NB4 (cell line): ENCODE results near the gene GMDS.

Experiments used
- DNase-seq: peaks from one replicate; pipeline ENCODE4 v3.0.0; 2010; ENCODE audit warnings: low read depth
- H3K4me3 ChIP-seq: one replicate; pipeline ENCODE4 v1.5.1; 2011; ENCODE audit warnings: mild to moderate bottlenecking, low read depth, low read length, moderate library complexity
- CTCF ChIP-seq: IDR thresholded peaks from one replicate; pipeline ENCODE4 v1.5.1; 2012; ENCODE audit warnings: low read depth, low read length
- MAX ChIP-seq: IDR thresholded peaks from 2 replicates; pipeline ENCODE4 v1.6.1; 2011; ENCODE audit warnings: low read depth, low read length
- MYC ChIP-seq: IDR thresholded peaks from 2 replicates; pipeline ENCODE4 v1.6.1; 2011; ENCODE audit warnings: low read depth, low read length
- POLR2A ChIP-seq: IDR thresholded peaks from 2 replicates; pipeline ENCODE4 v1.6.1; 2011; ENCODE audit warnings: mild to moderate bottlenecking; ENCODE audit not compliant: insufficient read length; ENCODE audit errors: extremely low read depth

The GMDS gene

DNA sequence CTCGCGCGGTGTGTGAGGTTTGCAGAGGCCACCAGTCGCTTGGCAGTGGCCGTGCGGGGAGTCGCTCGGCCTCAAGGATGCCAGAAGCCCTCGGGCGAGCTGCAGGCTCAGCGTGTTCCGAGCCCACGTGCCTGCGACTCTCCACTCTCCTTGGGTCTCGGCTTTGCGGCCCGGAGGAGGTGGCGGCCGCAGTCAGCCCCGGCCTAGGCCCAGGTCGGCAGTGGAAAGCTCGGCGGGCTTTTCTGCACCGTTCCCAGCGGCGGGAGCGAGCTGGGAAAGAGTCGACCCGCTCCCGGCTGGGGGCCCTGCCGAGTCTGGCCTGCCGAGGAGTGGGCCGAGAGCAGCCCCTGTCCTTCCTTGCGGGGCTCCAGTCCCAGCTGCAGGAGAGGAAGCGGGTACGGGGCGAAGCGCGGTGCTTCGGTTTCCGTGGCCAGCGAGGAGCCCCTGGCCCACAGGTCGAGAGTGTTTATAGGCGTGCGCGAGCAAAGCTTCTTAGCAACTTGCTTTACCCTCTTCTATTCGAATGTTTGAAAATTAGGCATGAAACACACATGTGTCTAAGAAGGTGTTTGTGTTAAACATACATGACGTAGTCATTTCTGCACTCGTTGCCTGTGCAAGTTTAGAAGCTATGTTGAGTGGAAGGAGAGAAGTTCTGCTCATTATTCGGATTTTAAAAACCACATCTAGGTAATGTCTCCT, 630.1 kb downstream of the GMDS start:
- DNase-seq, result no peak
- H3K4me3 ChIP-seq, result no peak overlapping the region
- TF ChIP-seq MYC (no peak), MAX (no peak), POLR2A (no peak), CTCF (no peak)

DNA sequence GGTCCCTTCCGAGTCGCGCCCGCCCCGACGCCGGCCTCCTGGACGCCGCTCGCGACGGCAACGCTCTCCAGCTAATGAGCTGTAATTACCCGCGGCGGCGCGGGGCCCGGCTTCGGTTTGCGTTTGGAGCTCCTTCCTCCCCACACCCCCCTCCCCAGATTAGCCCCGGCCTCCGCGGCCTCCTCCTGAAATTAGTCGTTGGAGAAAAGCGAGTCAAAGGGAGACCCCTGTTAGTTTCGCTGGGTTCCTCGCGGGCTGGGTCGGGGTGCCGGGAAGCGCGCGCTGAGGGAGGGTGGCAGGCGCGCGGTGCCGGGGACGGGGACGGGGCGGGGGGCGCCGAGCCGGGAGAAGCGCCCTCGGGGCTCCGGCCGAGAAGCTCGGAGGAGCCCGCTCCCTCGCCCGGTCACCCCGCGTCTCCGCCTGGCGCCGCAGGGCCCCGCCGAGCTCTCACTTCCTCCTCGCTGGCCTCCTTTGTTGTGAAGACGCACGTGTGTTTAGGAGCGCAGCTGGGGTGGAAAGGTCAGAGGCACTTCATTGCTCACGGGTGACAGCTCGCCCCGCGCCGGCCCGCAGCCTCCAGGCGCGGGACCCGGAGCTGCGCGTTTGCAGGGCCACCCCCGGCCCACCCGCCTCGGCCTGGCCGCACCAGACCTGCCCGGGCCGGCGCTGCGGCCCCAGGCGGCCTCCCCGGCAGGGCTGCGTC, 630.8 kb downstream of the GMDS start:
- TF ChIP-seq POLR2A (no peak), MAX (no peak), CTCF (no peak), MYC (no peak)
- no peak for DNase-seq
- no peak overlapping the region for H3K4me3 ChIP-seq

DNA sequence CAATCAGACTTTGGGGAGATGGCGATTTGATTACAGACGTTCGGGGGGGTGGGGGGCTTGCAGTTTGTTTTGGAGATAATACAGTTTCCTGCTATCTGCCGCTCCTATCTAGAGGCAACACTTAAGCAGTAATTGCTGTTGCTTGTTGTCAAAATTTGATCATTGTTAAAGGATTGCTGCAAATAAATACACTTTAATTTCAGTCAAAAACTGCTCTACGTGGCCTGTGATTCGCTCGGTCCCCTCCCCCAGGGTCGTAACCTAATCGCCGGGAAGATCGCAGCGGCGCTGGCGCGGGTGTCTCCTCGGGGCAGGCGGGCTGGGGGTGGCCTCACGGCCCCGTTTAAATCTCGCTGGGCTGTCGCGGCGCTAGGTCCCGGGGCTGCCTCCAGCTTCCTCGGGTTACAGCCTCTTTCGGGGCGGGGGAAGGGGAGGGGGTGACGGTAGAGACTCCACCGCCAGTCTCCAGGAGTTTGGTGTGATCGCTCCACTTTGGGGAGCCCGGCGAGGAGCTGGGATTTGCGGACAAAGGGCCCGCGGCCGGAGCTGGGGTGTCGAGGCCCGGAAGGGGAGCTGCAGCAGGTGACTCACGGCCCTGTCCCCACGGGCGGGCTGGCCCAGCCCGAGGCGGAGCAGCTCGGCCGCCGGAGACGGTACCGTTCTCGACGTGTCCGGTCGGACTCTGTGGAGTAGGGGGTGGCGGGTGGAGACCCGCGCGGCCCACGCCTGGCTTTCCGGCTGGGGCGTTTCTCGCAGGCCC, 631.5 kb downstream of the GMDS start:
- peak; percentile 20 for DNase-seq
- TF ChIP-seq MAX, result no peak
- TF ChIP-seq POLR2A, result no peak
- no peak for TF ChIP-seq CTCF
- TF ChIP-seq MYC, result no peak
- peak overlapping the region; percentile 19 for H3K4me3 ChIP-seq

DNA sequence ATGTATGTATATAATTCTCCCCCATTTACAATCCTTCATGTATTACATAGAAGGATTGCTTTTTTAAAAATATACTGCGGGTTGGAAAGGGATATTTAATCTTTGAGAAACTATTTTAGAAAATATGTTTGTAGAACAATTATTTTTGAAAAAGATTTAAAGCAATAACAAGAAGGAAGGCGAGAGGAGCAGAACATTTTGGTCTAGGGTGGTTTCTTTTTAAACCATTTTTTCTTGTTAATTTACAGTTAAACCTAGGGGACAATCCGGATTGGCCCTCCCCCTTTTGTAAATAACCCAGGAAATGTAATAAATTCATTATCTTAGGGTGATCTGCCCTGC, 632.1 kb downstream of the GMDS start:
- H3K4me3 ChIP-seq, result peak overlapping the region; percentile 71

More for the DNA sequence above, 632.1 kb downstream of the GMDS start:
- TF ChIP-seq MYC, result no peak
- no peak for TF ChIP-seq POLR2A
- no peak for TF ChIP-seq MAX
- no peak for TF ChIP-seq CTCF
- no peak for DNase-seq
